PC-3 (cell line): ENCODE data around the gene DDX47.

Experiments
- CTCF ChIP-seq: fragments of 300-600 bp; sonication (generic); conservative IDR thresholded peaks from 2 replicates; pipeline ENCODE4 v1.5.1; 2017; ENCODE audit warnings: antibody characterized with exemption, low read depth, mild to moderate bottlenecking, low read length
- EZH2 ChIP-seq: fragments of 300-600 bp; sonication (generic); IDR thresholded peaks from one replicate; pipeline ENCODE4 v1.6.1; 2017; ENCODE audit warnings: antibody characterized with exemption, mild to moderate bottlenecking, low read length; ENCODE audit not compliant: unreplicated experiment
- EZH2phosphoT487 ChIP-seq: fragments of 300-600 bp; sonication (generic); IDR thresholded peaks from 2 replicates; pipeline ENCODE4 v1.6.1; 2018; ENCODE audit warnings: mild to moderate bottlenecking, antibody characterized with exemption, low read length, borderline replicate concordance

- TF ChIP-seq EZH2 (no peak), CTCF (peak; percentile 63), EZH2phosphoT487 (no peak)
These were observed 24.3 kb upstream of the DDX47 start for GRCh38 chr12:12788675-12789368.
